Jurkat, Clone E6-1 (cell line): ENCODE results near the gene RAE1.
A peak's percentile ranks its signal among the peaks of the same experiment; 100 is the strongest.

Experiments used
- DNase-seq: peaks from one replicate; pipeline ENCODE4 v3.0.0-alpha.2; 2011; ENCODE audit warnings: low read depth, low spot score
- H3K4me3 ChIP-seq: 2 replicates; pipeline ENCODE4 v1.5.1; 2011; ENCODE audit warnings: mild to moderate bottlenecking, low read length, control low read depth, moderate library complexity

RAE1 gene

DNA sequence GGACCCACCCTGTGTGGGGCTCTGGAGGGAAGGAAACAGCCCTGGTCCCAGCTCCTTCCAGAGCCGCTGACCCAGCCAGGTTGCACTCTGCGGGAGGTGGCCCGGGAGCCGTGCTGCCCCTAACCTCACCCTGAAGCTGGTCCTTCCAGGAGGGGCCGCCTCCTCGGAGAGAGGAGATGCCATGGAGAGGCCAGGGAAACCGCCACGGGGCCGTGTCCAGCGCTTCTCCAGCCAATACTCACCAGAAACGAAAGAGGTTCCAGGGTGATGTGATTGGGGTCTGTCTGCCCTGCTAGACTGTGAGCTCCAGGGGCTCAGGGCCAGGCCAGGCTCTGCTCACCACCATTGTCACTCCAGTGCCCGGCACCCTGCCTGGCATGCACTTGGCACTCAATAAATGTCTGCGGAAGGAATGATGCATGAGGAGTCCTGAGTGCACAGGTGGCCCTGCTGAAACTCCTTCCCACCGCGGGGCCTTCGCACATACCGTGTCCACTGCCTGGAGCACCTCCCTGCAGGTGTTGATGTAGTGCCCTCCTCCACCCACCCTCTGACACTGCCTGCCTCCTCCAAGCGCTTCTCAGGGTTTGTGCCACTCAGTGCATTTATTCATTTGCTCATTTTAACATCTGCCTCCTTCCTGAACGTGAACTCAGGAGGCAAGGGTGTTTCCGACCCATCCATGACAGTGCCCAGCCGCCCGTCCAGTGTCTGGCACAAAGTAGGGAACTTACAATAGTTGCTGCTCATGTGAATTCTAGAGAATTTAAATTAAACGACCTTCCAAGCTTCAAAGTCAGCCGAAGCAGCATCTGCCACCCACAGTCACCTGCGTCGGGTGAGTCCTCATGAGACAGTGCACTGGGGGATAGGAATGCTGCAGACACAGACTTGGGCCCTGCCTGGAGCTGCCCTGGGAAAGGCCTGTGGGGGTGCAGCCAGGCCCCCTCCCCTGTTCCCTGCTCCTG lies 70.5 kb downstream of the RAE1 start:
- no peak for DNase-seq
- no peak overlapping the region for H3K4me3 ChIP-seq

DNA sequence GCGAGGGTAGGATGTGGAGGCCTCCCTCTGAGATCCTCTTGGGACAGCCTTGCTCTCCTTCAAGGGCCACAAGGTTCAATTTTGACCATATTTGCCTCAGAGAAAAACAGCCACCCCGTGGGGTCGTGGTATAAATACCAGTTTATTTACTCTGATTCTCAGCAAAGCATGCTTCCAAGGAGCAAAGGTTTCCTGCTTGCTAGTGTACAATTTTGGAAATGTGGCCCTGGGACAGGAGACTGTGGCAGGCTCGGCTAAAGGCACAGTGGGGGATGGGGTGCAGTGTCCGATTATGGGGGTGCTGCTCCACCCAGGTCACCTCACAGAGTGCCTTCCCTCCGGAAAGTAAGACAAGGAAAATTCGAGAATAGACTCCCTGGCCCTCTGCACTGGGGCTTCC lies 71.2 kb downstream of the RAE1 start:
- H3K4me3 ChIP-seq, result no peak overlapping the region
- no peak for DNase-seq

DNA sequence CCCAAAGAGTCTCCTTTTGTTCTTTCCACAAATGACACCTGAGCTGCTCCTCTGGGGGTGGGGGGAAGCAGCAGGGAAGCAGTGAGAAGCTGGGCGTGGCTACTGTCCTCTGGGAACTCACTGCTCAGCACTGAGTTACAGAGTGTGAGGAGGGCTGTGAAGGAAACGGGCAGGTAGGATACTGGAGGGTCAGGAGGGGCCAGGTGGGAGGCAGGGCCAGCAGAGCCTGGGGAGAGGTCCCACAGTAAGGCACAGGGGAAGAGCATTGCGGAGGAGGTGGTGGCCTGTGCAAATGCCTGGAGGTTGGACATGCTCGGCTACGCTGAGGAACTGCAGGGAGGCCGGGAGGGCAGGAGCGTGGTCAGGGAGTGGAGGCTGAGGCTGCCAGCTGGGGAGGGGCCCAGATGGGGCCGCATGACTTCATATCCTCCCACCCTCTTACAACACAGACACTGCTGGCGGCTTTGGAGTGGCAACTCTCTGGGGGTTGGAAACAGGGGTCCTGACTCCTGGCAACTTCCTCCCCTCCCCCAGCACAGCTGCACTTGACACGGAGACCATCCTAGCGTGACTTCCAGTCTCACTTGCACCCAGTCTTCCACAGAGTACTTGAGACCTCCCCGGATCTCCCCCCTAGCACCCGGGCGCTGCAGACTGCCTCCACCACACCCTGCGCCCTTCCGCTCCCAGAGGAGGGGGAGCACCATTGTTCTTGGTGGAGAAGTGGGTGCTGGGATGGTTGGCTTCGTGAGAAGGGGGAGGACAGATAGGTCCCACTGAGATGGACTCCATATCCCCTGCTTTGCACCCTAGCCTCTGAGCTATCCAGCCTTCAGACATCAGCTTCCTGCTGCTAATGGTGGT lies 74.3 kb downstream of the RAE1 start:
- DNase-seq, result peak; percentile 39
- no peak overlapping the region for H3K4me3 ChIP-seq

DNA sequence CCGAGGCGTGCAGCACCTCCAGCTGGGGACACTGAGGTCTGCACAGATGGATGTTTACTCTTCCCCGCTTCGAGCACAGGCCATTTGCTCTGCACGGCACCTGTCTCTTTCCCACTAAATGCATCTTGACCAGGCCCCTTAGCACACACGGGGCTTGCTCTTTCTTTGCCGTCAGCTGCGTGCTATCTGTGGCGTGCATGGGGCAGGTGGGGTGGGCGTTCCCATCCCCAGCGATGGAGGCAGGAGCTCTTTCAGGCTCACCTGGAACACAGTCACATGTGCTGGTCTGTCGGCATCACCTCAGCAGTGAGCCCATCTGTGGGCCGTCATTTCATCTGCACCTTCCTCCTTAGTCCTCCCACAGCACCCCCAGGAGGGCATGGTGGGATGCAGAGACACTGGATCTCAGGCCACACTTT lies 75.2 kb downstream of the RAE1 start:
- no peak for DNase-seq
- H3K4me3 ChIP-seq, result no peak overlapping the region

GRCh38 chr20:57426831-57427230 lies 75.8 kb downstream of the RAE1 start:
- no peak for DNase-seq
- H3K4me3 ChIP-seq, result no peak overlapping the region

- H3K4me3 ChIP-seq, result no peak overlapping the region
- no peak for DNase-seq
Observed at GRCh38 chr20:57428324-57429158, 77.5 kb downstream of the RAE1 start.
